GM19099 (cell line): Measurements from ENCODE around the gene AQP5.

Source experiments
- POLR2A ChIP-seq: IDR thresholded peaks from 3 replicates; pipeline ENCODE4 v1.6.1; 2011; ENCODE audit warnings: low read depth; ENCODE audit not compliant: insufficient read length; ENCODE audit errors: extremely low read depth

The AQP5 gene

DNA sequence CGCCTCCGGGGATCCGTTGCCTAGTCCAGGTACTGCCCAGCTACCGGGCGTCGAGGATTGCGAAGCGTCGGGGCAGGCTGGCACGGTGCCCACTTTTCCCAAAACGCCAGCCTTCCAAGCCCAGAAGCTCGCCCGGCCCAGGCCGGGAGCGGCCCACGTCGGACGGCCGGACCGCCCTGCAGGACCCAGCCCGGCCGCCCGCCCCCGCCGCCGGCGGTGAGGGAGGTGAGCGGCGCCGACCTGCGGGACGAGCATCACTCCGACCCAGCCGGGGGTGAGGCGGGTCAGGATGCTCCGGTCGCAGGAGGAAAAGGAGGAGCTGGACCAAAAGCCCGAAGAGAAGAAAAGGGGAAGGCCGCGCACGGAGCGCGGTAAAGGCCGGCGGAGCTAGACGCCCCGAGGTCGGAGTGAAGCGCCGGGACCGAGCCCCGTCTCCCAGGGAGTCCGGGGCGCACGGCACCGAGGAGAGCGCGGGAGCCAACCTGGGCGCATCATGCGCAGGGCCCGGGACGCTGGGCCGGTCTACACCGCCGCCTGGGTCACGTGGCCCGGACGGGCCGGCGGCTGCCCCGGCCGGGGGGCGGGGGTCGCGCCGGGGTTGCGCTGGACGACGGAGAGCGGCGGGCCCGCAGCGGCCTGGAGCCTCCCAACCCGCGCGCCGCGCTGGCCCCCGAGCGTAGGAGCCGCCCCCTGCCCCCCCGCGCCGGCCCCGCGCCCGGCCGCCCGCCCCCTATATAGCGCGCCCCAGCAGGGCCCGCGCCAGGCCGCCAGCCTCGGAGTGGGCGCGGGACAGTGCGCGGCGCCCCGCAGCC, at the start of gene AQP5:
Gene AQP5, plus strand, starts transcription at position 762 of the 812 bp plus-strand sequence. CDS start 146 bp downstream, outside the sequence.
- no peak for TF ChIP-seq POLR2A

DNA sequence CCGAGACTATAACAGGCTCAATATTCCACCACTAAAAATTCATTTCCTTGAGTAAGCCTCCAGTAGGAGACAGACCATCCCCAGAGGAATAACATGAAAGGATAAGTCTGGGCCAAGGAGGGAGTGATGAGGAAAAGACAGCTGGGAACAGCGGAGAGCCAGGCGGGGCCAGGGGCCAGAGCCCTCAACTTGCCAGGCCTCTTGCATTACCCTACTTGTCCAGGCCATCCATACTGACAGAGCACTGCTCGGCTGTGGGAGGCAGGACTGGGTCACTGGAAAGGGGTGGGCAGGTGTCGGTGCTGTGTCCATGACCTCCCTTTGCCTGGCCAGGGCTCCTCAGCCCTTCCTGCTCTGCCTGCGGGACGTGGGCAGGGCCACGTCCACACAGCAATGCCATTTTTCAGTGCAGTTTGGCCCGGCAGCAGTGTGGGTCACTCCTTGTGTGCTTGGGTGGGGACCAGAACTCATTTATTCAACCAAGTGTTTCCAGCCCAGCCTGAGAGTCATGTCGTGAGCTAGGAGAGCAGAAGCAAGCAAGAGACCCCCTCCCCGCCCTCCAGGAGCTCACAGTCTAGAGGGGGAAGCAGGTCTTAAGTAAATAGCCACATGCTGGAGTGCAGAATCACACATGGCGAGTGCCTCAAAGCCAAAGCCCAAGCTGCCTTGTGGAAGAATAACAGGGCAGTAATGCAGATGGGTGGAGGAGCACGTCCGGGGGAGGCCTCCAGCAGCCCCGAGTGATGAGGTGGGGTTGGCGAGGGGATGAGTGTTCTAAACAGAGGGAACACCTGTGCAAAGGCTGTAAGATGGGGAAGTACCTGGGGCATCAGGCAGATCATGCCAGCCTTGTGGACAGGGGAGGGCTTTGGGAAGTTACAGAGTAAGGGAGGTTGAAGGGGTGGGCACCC, 49.1 kb upstream of the AQP5 start:
- TF ChIP-seq POLR2A: no peak

DNA sequence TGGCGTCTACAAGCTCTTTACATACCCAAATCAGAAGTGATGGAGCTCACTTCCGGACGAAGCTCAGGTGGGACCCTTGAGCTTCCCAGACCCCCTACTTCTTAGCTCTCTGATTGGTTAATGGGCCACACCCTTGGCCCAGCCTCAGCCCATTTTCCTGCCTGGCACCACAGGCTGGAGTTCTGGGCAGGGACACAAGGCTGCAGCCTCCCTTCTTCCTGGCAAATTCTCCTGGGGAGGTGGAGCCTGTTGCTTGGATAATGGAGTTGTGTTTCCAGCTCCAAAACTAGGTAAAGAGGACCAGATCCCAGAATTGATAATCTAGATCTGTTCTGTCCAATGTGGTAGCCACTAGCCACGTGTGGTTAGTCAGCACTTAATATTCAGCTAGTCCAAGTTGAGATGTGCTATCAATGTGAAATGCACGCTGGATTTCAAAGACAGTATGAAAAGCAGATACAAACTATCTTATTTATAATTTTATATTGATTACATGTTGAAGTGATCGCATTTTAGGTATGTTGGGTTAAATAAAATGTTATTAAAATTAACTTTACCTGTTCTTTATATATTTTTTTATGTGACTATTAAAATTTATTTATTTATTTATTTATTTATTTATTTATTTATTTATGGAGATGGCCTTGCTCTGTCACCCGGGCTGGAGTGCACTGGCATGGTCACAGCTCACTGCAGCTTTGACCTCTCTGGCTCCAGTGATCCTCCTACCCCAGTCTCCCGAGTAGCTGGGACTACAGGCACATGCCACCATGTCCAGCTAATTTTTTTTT, 45.3 kb upstream of the AQP5 start:
- TF ChIP-seq POLR2A: no peak

- no peak for TF ChIP-seq POLR2A
These were observed 44.4 kb upstream of the AQP5 start for GRCh38 chr12:49917166-49917787.

DNA sequence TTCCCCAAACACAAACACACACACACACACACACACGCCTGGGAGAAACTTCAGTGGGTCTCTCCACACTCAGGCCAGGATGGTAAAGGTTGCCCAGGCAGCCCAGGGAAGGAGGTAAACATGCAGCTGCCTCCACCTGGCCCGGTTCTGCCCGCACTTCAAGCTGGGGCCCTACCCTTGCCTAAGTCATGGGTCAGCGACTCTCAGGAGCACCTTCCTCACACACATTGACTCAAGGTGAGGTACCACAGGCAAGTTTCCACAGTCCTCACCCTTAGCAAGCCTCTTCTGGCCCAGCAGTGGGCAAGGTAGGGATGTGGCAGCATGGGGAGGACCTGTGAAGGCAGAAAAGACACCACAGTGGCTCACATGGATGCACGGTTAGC, 43.9 kb upstream of the AQP5 start:
- TF ChIP-seq POLR2A: no peak

- no peak for TF ChIP-seq POLR2A
These were observed 41.3 kb upstream of the AQP5 start for GRCh38 chr12:49920241-49920914.

GRCh38 chr12:49920915-49921286, 40.8 kb upstream of the AQP5 start:
- no peak for TF ChIP-seq POLR2A

- no peak for TF ChIP-seq POLR2A
These were observed 40.4 kb upstream of the AQP5 start for GRCh38 chr12:49921299-49921698.

DNA sequence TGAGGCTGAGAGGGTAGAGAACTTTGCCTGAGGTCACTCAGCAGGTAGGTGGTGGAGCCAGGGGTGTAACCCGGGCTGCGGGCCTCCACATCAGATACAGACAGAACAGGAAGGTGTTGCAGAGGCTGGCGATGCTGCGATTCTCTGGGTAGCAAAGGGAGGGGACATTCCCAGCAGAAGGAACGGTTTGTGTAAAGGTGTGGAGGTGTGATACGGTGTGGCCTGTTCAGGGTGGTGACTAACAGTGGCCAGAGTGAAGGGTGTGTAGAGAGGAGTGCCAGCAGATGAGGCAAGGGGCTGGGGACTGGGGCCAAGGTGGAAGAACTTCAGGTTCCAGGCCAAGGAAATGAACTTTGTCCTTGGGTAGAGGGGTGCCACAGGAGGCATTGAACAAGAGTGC, 39.7 kb upstream of the AQP5 start:
- TF ChIP-seq POLR2A: no peak

DNA sequence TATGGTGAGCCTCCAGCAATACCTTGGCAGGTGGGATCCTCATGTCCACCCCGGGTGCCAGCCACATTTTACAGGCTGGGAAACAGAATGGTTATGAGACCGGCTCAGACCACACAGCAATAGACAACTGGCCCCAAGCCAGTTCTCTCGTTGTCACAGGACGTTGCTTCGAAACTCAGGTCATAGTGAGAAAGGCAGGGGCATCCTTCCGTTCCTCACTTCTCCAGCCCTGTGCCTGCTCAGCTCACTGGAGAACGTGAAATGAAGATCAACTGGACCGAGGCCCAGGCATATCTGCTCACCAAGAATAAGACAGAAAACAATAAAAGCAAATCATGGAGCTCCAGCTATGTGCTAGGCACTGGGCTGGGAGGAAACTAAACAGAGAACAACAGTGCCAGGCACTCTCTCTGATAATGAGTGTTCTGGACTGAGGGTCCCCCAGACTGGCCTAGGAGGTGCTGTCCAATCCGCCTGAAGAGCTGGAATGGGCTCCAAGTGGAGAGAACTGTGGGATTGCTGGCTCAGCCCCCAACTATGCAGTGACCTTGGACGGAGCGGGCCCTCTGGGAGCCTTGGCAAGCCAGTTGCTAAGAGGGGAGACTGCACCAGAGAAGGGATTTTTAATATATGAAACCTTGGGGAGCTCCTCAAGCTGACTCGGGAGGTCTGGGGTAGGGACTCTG, 39.2 kb upstream of the AQP5 start:
- TF ChIP-seq POLR2A: no peak

GRCh38 chr12:49923035-49923644, 38.5 kb upstream of the AQP5 start:
- no peak for TF ChIP-seq POLR2A

DNA sequence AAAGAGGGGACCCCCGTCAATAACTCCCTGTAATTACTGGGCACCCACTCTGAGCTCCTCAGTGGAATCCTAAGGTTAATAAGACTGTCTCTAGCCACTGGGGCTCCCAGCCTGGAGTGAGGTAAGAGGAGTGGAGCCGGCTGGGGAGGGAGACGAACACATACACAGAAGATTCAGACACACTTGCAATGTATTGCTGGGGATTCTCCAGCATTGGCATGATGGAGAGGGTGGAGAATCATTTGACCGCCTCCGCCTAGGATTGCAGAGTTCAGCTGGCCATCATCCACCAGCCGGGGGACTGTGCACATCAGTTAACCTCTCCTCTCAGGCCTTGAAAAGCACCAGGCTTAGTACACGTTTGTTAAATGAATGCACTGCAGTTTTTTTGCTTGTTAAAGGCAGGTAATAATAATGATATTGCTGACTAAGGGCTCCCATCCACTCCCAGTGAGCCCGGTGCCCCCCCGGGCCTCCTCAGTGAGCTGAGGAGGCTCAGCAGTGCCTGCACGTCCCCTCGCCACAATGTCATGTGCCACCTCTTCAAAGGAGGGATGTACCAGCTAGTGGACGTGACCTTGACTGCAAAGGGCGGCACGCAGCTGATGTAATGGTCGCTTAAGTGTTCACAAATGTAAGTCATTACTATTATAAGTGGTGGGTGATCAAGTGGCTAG, 37.7 kb upstream of the AQP5 start:
- no peak for TF ChIP-seq POLR2A
